ENCODE data around the gene TMEM192.
"Not testable (repeated sequence)": the region's sequence is repeated elsewhere in the genome, so short reads cannot be mapped to it uniquely, and the experiment has no call there.

Gene TMEM192

GRCh38 chr4:165112368-165113121, at the start of gene TMEM192:
TSS of gene TMEM192 (minus strand) at chr4:165112860. CDS start at chr4:165112773, 87 bp downstream.
- peak; percentile 87 for DNase-seq (ENCODE audit: low read depth)

GRCh38 chr4:165158762-165159161, 46.1 kb upstream of the TMEM192 start:
- DNase-seq (ENCODE audit: low read depth), result no peak

GRCh38 chr4:165156906-165157305, 44.2 kb upstream of the TMEM192 start:
- DNase-seq (ENCODE audit: low read depth), result no peak

- no peak for DNase-seq (ENCODE audit: low read depth)
These were observed 41.8 kb upstream of the TMEM192 start for GRCh38 chr4:165154482-165154881.

- no peak for DNase-seq (ENCODE audit: low read depth)
These were observed 39.9 kb upstream of the TMEM192 start for GRCh38 chr4:165152527-165152926.

GRCh38 chr4:165151734-165152133, 39.1 kb upstream of the TMEM192 start:
- DNase-seq (ENCODE audit: low read depth), result no peak

GRCh38 chr4:165150545-165150944, 37.9 kb upstream of the TMEM192 start:
- DNase-seq (ENCODE audit: low read depth), result no peak

- no peak for DNase-seq (ENCODE audit: low read depth)
These were observed 26.2 kb upstream of the TMEM192 start for GRCh38 chr4:165138843-165139242.

GRCh38 chr4:165137205-165137604, 24.5 kb upstream of the TMEM192 start:
- DNase-seq (ENCODE audit: low read depth), result no peak

- no peak for DNase-seq (ENCODE audit: low read depth)
These were observed 23.9 kb upstream of the TMEM192 start for GRCh38 chr4:165136529-165136928.

GRCh38 chr4:165133150-165133549, 20.5 kb upstream of the TMEM192 start:
- DNase-seq (ENCODE audit: low read depth), result no peak

GRCh38 chr4:165131247-165131832, 18.7 kb upstream of the TMEM192 start:
- DNase-seq (ENCODE audit: low read depth), result peak; percentile 35

- no peak for DNase-seq (ENCODE audit: low read depth)
These were observed 17.3 kb upstream of the TMEM192 start for GRCh38 chr4:165129924-165130323.

GRCh38 chr4:165125869-165126499, 13.3 kb upstream of the TMEM192 start:
- DNase-seq (ENCODE audit: low read depth), result not testable (repeated sequence)

GRCh38 chr4:165124488-165124887, 11.8 kb upstream of the TMEM192 start:
- no peak for DNase-seq (ENCODE audit: low read depth)

GRCh38 chr4:165118256-165118909, 5.7 kb upstream of the TMEM192 start:
- no peak for DNase-seq (ENCODE audit: low read depth)

GRCh38 chr4:165115301-165115700, 2.6 kb upstream of the TMEM192 start:
- no peak for DNase-seq (ENCODE audit: low read depth)

GRCh38 chr4:165111906-165112367, 723 bp downstream of the TMEM192 start:
- DNase-seq (ENCODE audit: low read depth), result no peak

- no peak for DNase-seq (ENCODE audit: low read depth)
These were observed 6.1 kb downstream of the TMEM192 start for GRCh38 chr4:165106518-165106917.

GRCh38 chr4:165101641-165102040, 11.0 kb downstream of the TMEM192 start:
- no peak for DNase-seq (ENCODE audit: low read depth)

- no peak for DNase-seq (ENCODE audit: low read depth)
These were observed 15.9 kb downstream of the TMEM192 start for GRCh38 chr4:165096776-165097175.

GRCh38 chr4:165095291-165095690, 17.4 kb downstream of the TMEM192 start:
- DNase-seq (ENCODE audit: low read depth), result no peak

- DNase-seq (ENCODE audit: low read depth), result no peak
These were observed 17.8 kb downstream of the TMEM192 start for GRCh38 chr4:165094873-165095272.

Data from stimulated activated CD8-positive, alpha-beta memory T cell treated with anti-CD3 and anti-CD28 coated beads, Interleukin-12 subunit alpha, Interleukin-12 subunit beta, amount 100 ng/mL, for 4 hours (primary cell).